Stimulated activated naive CD8-positive, alpha-beta T cell treated with anti-CD3 and anti-CD28 coated beads, Interleukin-15, Interleukin-2, amounts not matched to agents 100 ng/mL and 50 ng/mL, for 24 hours (primary cell): ENCODE results near the gene CDC42SE1.

Source experiments
- H3K27ac Mint-ChIP-seq: one replicate; pipeline ENCODE4 v1.8.0; 2021; ENCODE audit warnings: mild to moderate bottlenecking, mixed read lengths
- H3K27me3 Mint-ChIP-seq: one replicate; pipeline ENCODE4 v1.8.0; 2021; ENCODE audit warnings: mixed read lengths
- H3K36me3 Mint-ChIP-seq: one replicate; pipeline ENCODE4 v1.8.0; 2021; ENCODE audit warnings: low read depth, mixed read lengths
- H3K4me1 Mint-ChIP-seq: one replicate; pipeline ENCODE4 v1.8.0; 2021; ENCODE audit warnings: low read depth, mixed read lengths
- H3K4me3 Mint-ChIP-seq: one replicate; pipeline ENCODE4 v1.8.0; 2021; ENCODE audit warnings: mild to moderate bottlenecking, mixed read lengths
- H3K9me3 Mint-ChIP-seq: one replicate; pipeline ENCODE4 v1.8.0; 2021; ENCODE audit warnings: mixed read lengths

CDC42SE1 gene

GRCh38 chr1:151037032-151037431 lies 22.4 kb downstream of the CDC42SE1 start:
- H3K27ac Mint-ChIP-seq, result no peak overlapping the region
- H3K9me3 Mint-ChIP-seq, result no peaks in the 10 kb centered on the region
- no peaks in the 10 kb centered on the region for H3K4me1 Mint-ChIP-seq
- peaks cover 29% of the 10 kb centered on the region for H3K36me3 Mint-ChIP-seq
- H3K27me3 Mint-ChIP-seq, result no peaks in the 10 kb centered on the region
- H3K4me3 Mint-ChIP-seq, result no peak overlapping the region

- Mint-ChIP-seq H3K4me1 (no peaks in the 10 kb centered on the region), H3K27ac (no peak within 1 kb of the TSS), H3K4me3 (no peak within 1 kb of the TSS), H3K36me3 (peaks cover 29% of the 10 kb centered on the region), H3K9me3 (no peaks in the 10 kb centered on the region), H3K27me3 (no peaks in the 10 kb centered on the region)
These were observed 23.1 kb downstream of the CDC42SE1 start, which contains the start of gene BNIPL for GRCh38 chr1:151036356-151036755. Gene BNIPL (plus strand): TSS chr1:151036586. CDS start chr1:151036726, 140 bp downstream.

GRCh38 chr1:151035167-151035566 lies 24.3 kb downstream of the CDC42SE1 start:
- Mint-ChIP-seq H3K9me3 (no peaks in the 10 kb centered on the region), H3K27ac (peak overlapping the region; percentile 22), H3K27me3 (no peaks in the 10 kb centered on the region), H3K36me3 (peaks cover 33% of the 10 kb centered on the region), H3K4me3 (no peak overlapping the region), H3K4me1 (no peaks in the 10 kb centered on the region)

GRCh38 chr1:151032164-151032563 lies 27.3 kb downstream of the CDC42SE1 start:
- Mint-ChIP-seq H3K27ac (no peak overlapping the region), H3K4me3 (no peak overlapping the region), H3K27me3 (no peaks in the 10 kb centered on the region), H3K9me3 (no peaks in the 10 kb centered on the region), H3K36me3 (peaks cover 46% of the 10 kb centered on the region), H3K4me1 (no peaks in the 10 kb centered on the region)

DNA sequence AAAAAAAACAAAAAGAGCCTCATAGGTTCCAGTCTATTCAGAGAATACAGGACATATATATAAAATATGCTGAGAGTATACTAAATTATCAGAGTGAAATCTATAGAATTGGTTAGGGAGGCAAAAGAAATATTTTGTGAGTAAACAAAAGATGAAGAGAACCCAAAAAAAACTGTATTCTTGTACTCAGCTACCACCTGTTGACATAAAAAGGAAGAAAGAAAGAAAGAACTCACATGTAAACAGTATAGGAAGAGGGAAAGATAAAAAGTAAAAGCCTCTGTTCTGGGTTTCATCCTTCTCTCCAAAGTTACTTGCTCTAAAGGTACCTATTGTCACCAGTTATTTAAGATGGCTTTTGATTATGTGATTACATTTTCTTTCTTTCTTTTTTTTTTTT lies 33.0 kb downstream of the CDC42SE1 start:
- peaks cover 4% of the 10 kb centered on the region for H3K4me1 Mint-ChIP-seq
- peaks cover 36% of the 10 kb centered on the region for H3K36me3 Mint-ChIP-seq
- H3K27ac Mint-ChIP-seq, result no peak overlapping the region
- no peaks in the 10 kb centered on the region for H3K9me3 Mint-ChIP-seq
- no peaks in the 10 kb centered on the region for H3K27me3 Mint-ChIP-seq
- no peak overlapping the region for H3K4me3 Mint-ChIP-seq

GRCh38 chr1:151024540-151025146 lies 34.8 kb downstream of the CDC42SE1 start:
- Mint-ChIP-seq H3K36me3 (peaks cover 32% of the 10 kb centered on the region), H3K9me3 (no peaks in the 10 kb centered on the region), H3K27ac (peak overlapping the region; percentile 67), H3K27me3 (no peaks in the 10 kb centered on the region), H3K4me3 (peak overlapping the region; percentile 43), H3K4me1 (peaks cover 4% of the 10 kb centered on the region)

- no peak overlapping the region for H3K4me3 Mint-ChIP-seq
- no peak overlapping the region for H3K27ac Mint-ChIP-seq
- H3K27me3 Mint-ChIP-seq, result no peaks in the 10 kb centered on the region
These were observed 45.9 kb downstream of the CDC42SE1 start for GRCh38 chr1:151013518-151013917.

GRCh38 chr1:151012684-151013471 lies 46.5 kb downstream of the CDC42SE1 start:
- H3K4me1 Mint-ChIP-seq, result peaks cover 37% of the 10 kb centered on the region
- peaks cover 7% of the 10 kb centered on the region for H3K36me3 Mint-ChIP-seq
- no peak overlapping the region for H3K4me3 Mint-ChIP-seq
- no peaks in the 10 kb centered on the region for H3K9me3 Mint-ChIP-seq
- H3K27me3 Mint-ChIP-seq, result no peaks in the 10 kb centered on the region
- H3K27ac Mint-ChIP-seq, result no peak overlapping the region

More at GRCh38 chr1:151013518-151013917, 45.9 kb downstream of the CDC42SE1 start:
- Mint-ChIP-seq H3K4me1 (peaks cover 35% of the 10 kb centered on the region), H3K9me3 (no peaks in the 10 kb centered on the region), H3K36me3 (peaks cover 12% of the 10 kb centered on the region)

- peaks cover 7% of the 10 kb centered on the region for H3K36me3 Mint-ChIP-seq
- H3K4me3 Mint-ChIP-seq, result peak overlapping the region; percentile 15
- peak overlapping the region; percentile 45 for H3K27ac Mint-ChIP-seq
- H3K27me3 Mint-ChIP-seq, result no peaks in the 10 kb centered on the region
- peaks cover 53% of the 10 kb centered on the region for H3K4me1 Mint-ChIP-seq
- no peaks in the 10 kb centered on the region for H3K9me3 Mint-ChIP-seq
These were observed 48.1 kb downstream of the CDC42SE1 start for GRCh38 chr1:151011154-151011850.

DNA sequence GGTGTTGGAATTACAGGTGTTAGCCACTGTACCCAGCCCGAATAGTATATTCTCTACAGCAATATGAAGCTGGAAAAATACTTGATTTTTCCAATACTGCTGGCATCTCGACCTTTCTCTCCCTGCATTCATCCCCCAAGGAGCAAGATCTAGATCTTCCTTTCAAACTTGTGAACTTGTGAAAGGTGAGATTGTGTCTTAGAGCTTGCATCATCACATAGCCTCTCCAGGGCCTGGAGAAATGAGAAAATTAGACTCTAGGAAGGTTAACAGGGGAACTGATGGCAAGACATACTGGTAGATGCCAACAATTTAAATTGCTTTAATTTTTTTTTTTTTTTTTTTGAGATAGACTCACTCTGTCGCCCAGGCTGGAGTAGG lies 49.1 kb downstream of the CDC42SE1 start:
- H3K9me3 Mint-ChIP-seq, result no peaks in the 10 kb centered on the region
- peaks cover 62% of the 10 kb centered on the region for H3K4me1 Mint-ChIP-seq
- H3K4me3 Mint-ChIP-seq, result peak overlapping the region; percentile 30
- H3K27me3 Mint-ChIP-seq, result no peaks in the 10 kb centered on the region
- H3K27ac Mint-ChIP-seq, result no peak overlapping the region
- peaks cover 7% of the 10 kb centered on the region for H3K36me3 Mint-ChIP-seq

DNA sequence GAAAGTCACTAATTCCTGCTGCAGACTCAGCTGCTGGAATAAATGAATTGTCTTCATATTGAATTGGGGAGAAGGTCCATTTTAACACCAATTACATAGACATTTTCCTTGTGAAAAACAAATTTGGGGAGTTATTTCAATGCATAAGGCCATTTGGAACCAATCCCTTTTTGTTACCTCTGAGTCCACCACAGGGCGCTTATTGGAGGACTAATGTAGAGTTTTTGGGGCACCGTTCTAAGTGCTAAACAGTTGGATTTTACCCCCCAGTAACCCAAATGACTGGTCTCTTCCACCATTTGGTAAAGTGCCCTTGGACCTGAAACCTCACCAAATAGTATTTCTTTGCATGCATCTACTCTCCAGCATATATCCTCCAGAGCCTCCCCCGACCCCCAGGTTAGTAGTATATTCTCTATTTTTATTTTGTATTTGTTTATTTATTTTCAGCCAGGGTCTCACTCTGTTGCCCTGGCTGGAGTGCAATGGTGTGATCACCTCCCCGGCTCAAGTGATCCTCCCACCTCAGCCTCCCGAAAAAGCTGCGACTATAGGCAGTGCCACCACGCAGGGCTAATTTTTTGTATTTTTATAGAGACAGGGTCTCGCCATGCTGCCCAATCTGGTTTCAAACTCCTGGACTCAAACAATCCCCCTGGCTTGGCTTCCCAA lies 49.6 kb downstream of the CDC42SE1 start:
- H3K4me1 Mint-ChIP-seq, result peaks cover 67% of the 10 kb centered on the region
- peaks cover 7% of the 10 kb centered on the region for H3K36me3 Mint-ChIP-seq
- H3K27me3 Mint-ChIP-seq, result no peaks in the 10 kb centered on the region
- peak overlapping the region; percentile 98 for H3K4me3 Mint-ChIP-seq
- H3K9me3 Mint-ChIP-seq, result no peaks in the 10 kb centered on the region
- peak overlapping the region; percentile 95 for H3K27ac Mint-ChIP-seq

- peak overlapping the region; percentile 95 for H3K27ac Mint-ChIP-seq
- H3K27me3 Mint-ChIP-seq, result no peaks in the 10 kb centered on the region
- peaks cover 7% of the 10 kb centered on the region for H3K36me3 Mint-ChIP-seq
- H3K4me3 Mint-ChIP-seq, result peak overlapping the region; percentile 98
- no peaks in the 10 kb centered on the region for H3K9me3 Mint-ChIP-seq
- H3K4me1 Mint-ChIP-seq, result peaks cover 72% of the 10 kb centered on the region
These were observed 50.2 kb downstream of the CDC42SE1 start for GRCh38 chr1:151009206-151009587.

DNA sequence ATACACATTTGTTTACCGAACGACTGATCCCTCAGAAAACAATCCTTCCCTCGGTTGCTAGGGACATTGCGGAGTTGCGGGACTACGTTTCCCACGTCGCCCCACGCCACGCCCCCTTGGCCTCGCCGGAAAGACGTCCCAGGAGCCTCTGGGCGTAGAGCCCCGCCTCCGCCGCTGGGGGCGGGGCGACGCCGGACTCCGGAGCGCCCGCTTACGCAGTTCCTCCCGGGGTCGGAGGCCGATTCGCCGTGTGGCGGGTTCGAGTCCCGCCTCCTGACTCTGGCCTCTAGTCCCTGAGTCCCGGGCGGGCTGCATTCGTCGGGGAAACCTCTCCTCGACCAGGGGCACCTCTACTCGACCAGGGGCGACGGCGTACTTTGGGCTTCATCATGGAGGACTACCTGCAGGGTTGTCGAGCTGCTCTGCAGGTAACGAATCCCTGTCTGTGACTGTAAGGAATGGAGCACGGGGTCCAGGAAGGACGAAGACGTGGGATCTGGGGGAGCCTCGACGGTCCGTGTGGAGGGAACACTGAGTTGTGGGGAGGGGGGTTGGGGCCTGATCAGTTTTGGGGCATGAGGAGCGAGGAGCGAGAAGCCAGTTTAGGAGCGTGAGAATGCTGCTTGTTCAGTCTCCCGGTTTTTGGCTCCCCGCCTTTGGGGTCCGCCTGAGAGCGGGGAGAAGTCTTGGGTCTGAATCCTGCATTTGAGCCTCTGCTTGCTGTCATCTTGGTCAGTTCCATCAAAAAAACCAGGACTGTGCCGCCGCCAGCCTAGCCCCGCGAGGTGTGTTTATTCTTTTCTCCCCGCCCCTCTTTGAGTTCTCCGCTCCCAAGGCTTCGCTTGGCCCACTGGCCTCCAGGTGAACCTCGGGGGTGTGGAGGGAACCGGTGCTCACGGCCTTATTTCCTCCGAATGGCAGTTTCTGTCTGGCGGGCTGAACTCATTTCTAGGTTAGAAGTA lies 50.9 kb downstream of the CDC42SE1 start, which contains the start of gene PRUNE1:
PRUNE1 (plus strand) TSS at position 206 of the 962 bp plus-strand sequence; CDS start at position 390, 184 bp downstream.
- H3K9me3 Mint-ChIP-seq, result no peaks in the 10 kb centered on the region
- peaks cover 79% of the 10 kb centered on the region for H3K4me1 Mint-ChIP-seq
- H3K27ac Mint-ChIP-seq, result peak within 1 kb of the TSS; percentile 95

DNA sequence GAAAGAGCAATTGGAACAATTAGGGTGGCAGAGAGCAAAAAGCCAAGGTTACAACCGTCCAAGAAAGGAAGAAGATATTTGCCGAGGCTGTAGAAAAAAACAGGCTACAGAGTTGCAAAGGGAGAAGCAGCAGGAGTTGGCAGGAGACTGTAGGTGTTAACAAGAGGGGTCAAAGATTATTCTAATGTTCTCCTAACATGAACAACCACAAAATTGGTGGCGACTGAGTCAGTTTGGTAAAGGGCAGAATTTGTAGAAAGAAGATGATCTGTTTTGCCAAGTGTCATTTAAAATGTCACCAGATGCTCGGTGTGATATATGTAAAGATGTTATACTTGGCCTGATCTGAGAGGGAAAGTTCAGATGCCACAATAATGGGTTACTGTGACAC lies 51.6 kb downstream of the CDC42SE1 start:
- H3K4me3 Mint-ChIP-seq, result peak overlapping the region; percentile 98
- peak overlapping the region; percentile 95 for H3K27ac Mint-ChIP-seq
- peaks cover 85% of the 10 kb centered on the region for H3K4me1 Mint-ChIP-seq
- no peaks in the 10 kb centered on the region for H3K27me3 Mint-ChIP-seq
- H3K9me3 Mint-ChIP-seq, result no peaks in the 10 kb centered on the region
- H3K36me3 Mint-ChIP-seq, result peaks cover 7% of the 10 kb centered on the region

More for the DNA sequence above, 50.9 kb downstream of the CDC42SE1 start, which contains the start of gene PRUNE1:
- H3K4me3 Mint-ChIP-seq, result peak within 1 kb of the TSS; percentile 98
- peaks cover 7% of the 10 kb centered on the region for H3K36me3 Mint-ChIP-seq
- H3K27me3 Mint-ChIP-seq, result no peaks in the 10 kb centered on the region
